SK-N-SH (cell line): ENCODE data around the gene DNMBP. TPM values are rescaled to one million over a fixed set of nuclear protein-coding genes. Genes with fewer than 3 reads are reported as not detected.
"Not testable (repeated sequence)": the region's sequence is repeated elsewhere in the genome, so short reads cannot be mapped to it uniquely, and the experiment has no call there.

Experiments used
- CTCF ChIA-PET: fragments of 300-600, 350-600 bp; formaldehyde crosslinking; extraction: SDS; loops from one replicate; lab custom pipeline; 2021; lab: Yijun Ruan, JAX
- POLR2A ChIA-PET: fragments of 350-600 bp; sonication (Branson Sonifier 250); formaldehyde crosslinking; extraction: SDS; loops from one replicate; lab custom pipeline; 2020; ENCODE audit warnings: antibody characterized with exemption, inconsistent platforms; lab: Yijun Ruan, JAX
- DNase-seq: peaks from one replicate; pipeline ENCODE4 v3.0.0; 2012
- H2AFZ ChIP-seq: fragments of 200-600 bp; sonication (generic); 2 replicates; pipeline ENCODE4 v1.8.1; 2016; ENCODE audit warnings: antibody characterized with exemption, mild to moderate bottlenecking, low read depth
- H3F3A ChIP-seq: fragments of 200-600 bp; sonication (generic); replicated peaks from 2 replicates; pipeline ENCODE3; 2016; ENCODE audit warnings: antibody characterized with exemption, mild to moderate bottlenecking; ENCODE audit not compliant: insufficient read depth
- H3K27ac ChIP-seq, 2 experiments: fragments of 200-500 bp in 1 of 2; fragments of 200-600 bp in 1 of 2; sonication (Bioruptor generic) in 1 of 2; sonication (generic), shearing (Covaris generic) in 1 of 2; 2 replicates each; pipeline versions ENCODE4 v1.5.1 to v1.6.1; 2014 to 2016; ENCODE audit warnings: low read depth in 2 of 2, inconsistent platforms in 1 of 2, low read length in 1 of 2, mild to moderate bottlenecking in 1 of 2, mixed read lengths in 1 of 2
- H3K27me3 ChIP-seq: fragments of 200-600 bp; sonication (generic), shearing (Covaris generic); 2 replicates; pipeline ENCODE4 v1.6.1; 2016; ENCODE audit warnings: mixed run types; ENCODE audit not compliant: insufficient read depth
- H3K36me3 ChIP-seq, 2 experiments: fragments of 200-500 bp in 1 of 2; fragments of 200-600 bp in 1 of 2; sonication (Bioruptor generic) in 1 of 2; sonication (generic) in 1 of 2; replicated peaks in 1 of 2; 2 replicates each; pipeline versions ENCODE3 to v1.5.1; 2014 to 2016; ENCODE audit warnings: low read length in 1 of 2, mild to moderate bottlenecking in 1 of 2; ENCODE audit not compliant: insufficient read depth in 2 of 2, control insufficient read depth in 1 of 2
- H3K4me1 ChIP-seq, 2 experiments: fragments of 200-500 bp in 1 of 2; fragments of 200-600 bp in 1 of 2; sonication (Bioruptor generic) in 1 of 2; sonication (generic), shearing (Covaris generic) in 1 of 2; 2 replicates each; pipeline versions ENCODE4 v1.5.1 to v1.6.1; 2014 to 2016; ENCODE audit warnings: low read depth in 1 of 2, low read length in 1 of 2, mixed run types in 1 of 2; ENCODE audit not compliant: insufficient read depth in 2 of 2, control insufficient read depth in 1 of 2
- H3K4me2 ChIP-seq: fragments of 200-600 bp; sonication (generic), shearing (Covaris generic); 2 replicates; pipeline ENCODE4 v1.6.1; 2017; ENCODE audit warnings: mixed run types
- H3K4me3 ChIP-seq, 2 experiments: fragments of 200-500 bp in 1 of 2; fragments of 200-600 bp in 1 of 2; sonication (Bioruptor generic) in 1 of 2; sonication (generic), shearing (Covaris generic) in 1 of 2; 2 replicates each; pipeline versions ENCODE4 v1.5.1 to v1.8.1; 2014 to 2016; ENCODE audit warnings: low read depth in 2 of 2, inconsistent platforms in 1 of 2, low read length in 1 of 2, mild to moderate bottlenecking in 1 of 2, mixed read lengths in 1 of 2, moderate library complexity in 1 of 2
- H3K79me2 ChIP-seq: fragments of 200-600 bp; sonication (generic); 2 replicates; pipeline ENCODE4 v1.8.1; 2017; ENCODE audit warnings: mild to moderate bottlenecking; ENCODE audit not compliant: insufficient read depth
- H3K9ac ChIP-seq: fragments of 200-600 bp; sonication (generic); 2 replicates; pipeline ENCODE4 v1.6.1; 2017; ENCODE audit warnings: mixed run types
- H3K9me2 ChIP-seq: fragments of 200-600 bp; sonication (generic); 2 replicates; pipeline ENCODE4 v1.6.1; 2017; ENCODE audit warnings: mixed run types
- H3K9me3 ChIP-seq: fragments of 200-600 bp; sonication (generic); 2 replicates; pipeline ENCODE4 v1.6.1; 2017; ENCODE audit warnings: mixed run types, mild to moderate bottlenecking, moderate library complexity
- H4K20me1 ChIP-seq: fragments of 200-600 bp; sonication (generic); 2 replicates; pipeline ENCODE4 v1.6.1; 2017; ENCODE audit warnings: mild to moderate bottlenecking, mixed run types; ENCODE audit not compliant: insufficient read depth
- CHD2 ChIP-seq: fragments of 150-350 bp; IDR thresholded peaks from 2 replicates; pipeline ENCODE4 v1.6.1; 2018; ENCODE audit warnings: low read length; ENCODE audit not compliant: partially characterized antibody
- JUND ChIP-seq: IDR thresholded peaks from 2 replicates; pipeline ENCODE4 v1.4.0; 2012
- MXI1 ChIP-seq: IDR thresholded peaks from 2 replicates; pipeline ENCODE4 v1.6.1; 2012; ENCODE audit warnings: mild to moderate bottlenecking, low read depth, low read length, improper control_type of control experiment
- RXRA ChIP-seq: IDR thresholded peaks from 2 replicates; pipeline ENCODE4 v1.4.0; 2012; ENCODE audit warnings: low read depth, mild to moderate bottlenecking, borderline replicate concordance
- SIN3A ChIP-seq: IDR thresholded peaks from 2 replicates; pipeline ENCODE4 v1.6.1; 2012; ENCODE audit warnings: low read depth, mild to moderate bottlenecking, low read length, moderate library complexity, borderline replicate concordance
- WGBS: methylation state at CpG from one replicate; pipeline ENCODE4 v1.1.6; 2017; ENCODE audit warnings: low lambda C conversion rate; 5-methylcytosine and 5-hydroxymethylcytosine counted together
- polyA plus RNA-seq, 3 experiments: library from polyadenylated mRNA; depleted of rRNA; stranded (reverse); fragments of >200 nt; gene quantifications; 2 replicates each; pipeline ENCODE4 v1.2.3, GENCODE V29; 2012
- TF ChIP-seq, protein P1 (sequence below): IDR thresholded peaks from 2 replicates; pipeline ENCODE4; 2012
- TF ChIP-seq, protein P2 (sequence below): IDR thresholded peaks from 2 replicates; pipeline ENCODE4 v1.4.0; 2012; ENCODE audit warnings: low read depth

Gene DNMBP
- polyA plus RNA-seq, 1 of the 3 experiments (the other 2 are of a cell fraction) = 40.2 TPM

DNA sequence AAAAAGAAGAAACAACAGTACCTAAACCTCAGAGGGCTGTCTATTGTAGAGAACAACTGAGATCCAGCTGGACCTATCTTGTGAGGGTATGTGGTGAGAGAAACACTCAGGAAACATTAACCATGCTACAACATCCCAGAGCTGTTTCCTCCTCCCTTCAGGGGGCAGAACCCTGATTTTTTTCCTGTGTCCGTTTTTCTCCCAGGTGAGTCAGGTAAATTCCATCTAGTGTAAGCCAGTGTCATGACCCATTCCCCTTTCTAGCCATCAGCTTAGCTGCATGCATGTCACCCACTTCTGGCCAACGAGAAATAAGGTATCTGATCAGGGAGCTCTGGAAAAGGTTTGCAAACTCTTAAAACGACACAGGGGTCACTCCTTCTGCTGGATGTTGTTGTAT is 103.8 kb downstream of the DNMBP start:
- Histone ChIP-seq H3K27ac (peak overlapping the region in 1 of 2 experiments; percentile 34; a peak in 1 of 4 replicates), H3K9ac (no peak overlapping the region), H3K9me3 (no peaks in the 10 kb centered on the region), H2AFZ (no peak overlapping the region), H3K4me1 (0 out of 4 replicates have a peak, but pooled peaks cover 0 to 7% of the 10 kb centered on the region in 2 experiments), H4K20me1 (peaks cover 5% of the 10 kb centered on the region; the same call in 1 of the 2 replicates), H3F3A (peaks cover 19% of the 10 kb centered on the region), H3K36me3 (peaks cover 27 to 84% of the 10 kb centered on the region in 2 experiments)
- DNase-seq = no peak
- CTCF ChIA-PET = interaction anchor here (0.5 to 2.9 kb wide), 3 partner anchors 18 to 104 kb away, joined by 3 to 8 read pairs (median 4); partner anchors contain the start of gene DNMBP
- WGBS = 90% methylated on average over 3 of the region's 3 CpGs
- TF ChIP-seq CHD2 (no peak), RXRA (no peak), SIN3A (no peak)
- TF ChIP-seq, protein P1, sequence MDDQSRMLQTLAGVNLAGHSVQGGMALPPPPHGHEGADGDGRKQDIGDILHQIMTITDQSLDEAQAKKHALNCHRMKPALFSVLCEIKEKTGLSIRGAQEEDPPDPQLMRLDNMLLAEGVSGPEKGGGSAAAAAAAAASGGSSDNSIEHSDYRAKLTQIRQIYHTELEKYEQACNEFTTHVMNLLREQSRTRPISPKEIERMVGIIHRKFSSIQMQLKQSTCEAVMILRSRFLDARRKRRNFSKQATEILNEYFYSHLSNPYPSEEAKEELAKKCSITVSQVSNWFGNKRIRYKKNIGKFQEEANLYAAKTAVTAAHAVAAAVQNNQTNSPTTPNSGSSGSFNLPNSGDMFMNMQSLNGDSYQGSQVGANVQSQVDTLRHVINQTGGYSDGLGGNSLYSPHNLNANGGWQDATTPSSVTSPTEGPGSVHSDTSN = no peak
- TF ChIP-seq, all 33 proteins: peak for 0
- Histone ChIP-seq H3K4me3 (no peak overlapping the region), H3K27me3 (no peaks in the 10 kb centered on the region), H3K4me2 (no peak overlapping the region), H3K9me2 (no peaks in the 10 kb centered on the region), H3K79me2 (peaks cover 83% of the 10 kb centered on the region)
- POLR2A ChIA-PET = no interaction called here

DNA sequence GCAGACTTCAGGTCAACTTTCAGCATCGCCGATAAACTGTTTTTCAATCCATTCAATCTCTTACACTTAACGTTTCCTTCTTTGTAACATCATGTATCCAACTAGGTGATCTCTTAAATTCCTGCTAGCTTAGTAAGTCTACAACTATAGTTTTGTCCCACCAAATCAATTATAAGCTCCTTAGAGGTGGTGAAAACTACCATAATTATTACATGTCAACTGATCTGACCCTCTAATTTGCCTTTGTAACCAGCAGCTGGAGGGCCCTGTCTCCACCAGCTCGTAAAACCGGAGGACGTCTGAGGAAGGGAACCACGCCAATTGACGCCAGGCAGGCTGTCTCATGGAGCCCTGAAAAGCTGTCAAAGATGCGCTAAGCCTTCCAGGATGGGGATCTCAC is 113.9 kb downstream of the DNMBP start:
- peaks cover 44 to 80% of the 10 kb centered on the region in 2 experiments for H3K36me3 ChIP-seq

DNA sequence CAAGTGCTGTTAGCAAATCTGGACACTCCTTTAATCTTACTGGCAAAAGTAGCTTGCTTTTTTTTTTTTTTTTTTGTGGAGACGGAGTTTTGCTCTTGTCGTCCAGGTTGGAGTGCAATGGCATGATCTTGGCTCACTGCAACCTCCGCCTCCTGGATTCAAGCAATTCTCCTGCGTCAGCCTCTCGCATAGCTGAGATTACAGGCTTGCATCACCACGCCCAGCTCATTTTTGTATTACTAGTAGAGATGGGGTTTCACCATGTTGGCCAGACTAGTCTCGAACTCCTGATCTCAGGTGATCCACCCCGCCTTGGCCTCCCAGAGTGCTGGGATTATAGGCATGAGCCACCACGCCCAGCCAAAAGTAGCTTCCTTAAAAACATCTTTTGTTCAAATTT is 114.7 kb downstream of the DNMBP start:
- Histone ChIP-seq H3F3A (peaks cover 37% of the 10 kb centered on the region), H3K79me2 (peaks cover 48% of the 10 kb centered on the region), H3K36me3 (peaks cover 46 to 82% of the 10 kb centered on the region in 2 experiments)
- H3K4me1 ChIP-seq, H3K4me2 ChIP-seq, H4K20me1 ChIP-seq, H2AFZ ChIP-seq, H3K27me3 ChIP-seq, H3K4me3 ChIP-seq, H3K9me3 ChIP-seq, H3K9ac ChIP-seq, H3K27ac ChIP-seq, POLR2A ChIA-PET, H3K9me2 ChIP-seq, DNase-seq: not testable (repeated sequence)
- CTCF ChIA-PET = interaction anchor here (0.9 to 2.3 kb wide), 2 partner anchors 20 to 115 kb away, joined by 3 to 5 read pairs; partner anchors contain the start of gene DNMBP
- WGBS = 96% methylated on average over 9 of the region's 9 CpGs

More for the DNA sequence above, 113.9 kb downstream of the DNMBP start:
- peaks cover 34% of the 10 kb centered on the region for H3F3A ChIP-seq
- no peak overlapping the region for H3K4me3 ChIP-seq
- no peak overlapping the region for H3K9ac ChIP-seq
- peak overlapping the region in 1 of 2 experiments; percentile 0; a peak in 1 of 4 replicates for H3K27ac ChIP-seq
- POLR2A ChIA-PET = no interaction called here
- no peaks in the 10 kb centered on the region for H3K9me3 ChIP-seq
- 93% methylated on average over 9 of the region's 9 CpGs for WGBS
- TF ChIP-seq SIN3A = no peak
- no peak for TF ChIP-seq JUND
- no peak for TF ChIP-seq MXI1
- TF ChIP-seq, protein P2, sequence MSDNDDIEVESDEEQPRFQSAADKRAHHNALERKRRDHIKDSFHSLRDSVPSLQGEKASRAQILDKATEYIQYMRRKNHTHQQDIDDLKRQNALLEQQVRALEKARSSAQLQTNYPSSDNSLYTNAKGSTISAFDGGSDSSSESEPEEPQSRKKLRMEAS = no peak
- peaks cover 48% of the 10 kb centered on the region for H3K79me2 ChIP-seq
- H3K9me2 ChIP-seq = no peaks in the 10 kb centered on the region
- DNase-seq = no peak
- H3K27me3 ChIP-seq = no peaks in the 10 kb centered on the region
- no peak overlapping the region for H2AFZ ChIP-seq
- CTCF ChIA-PET = no interaction called here
- no peak overlapping the region for H3K4me2 ChIP-seq
- no peaks in the 10 kb centered on the region for H3K4me1 ChIP-seq
- H4K20me1 ChIP-seq = no peaks in the 10 kb centered on the region
